Endothelial cell of umbilical vein (primary cell): ENCODE data around the gene CBLB. TPM values are rescaled to one million over a fixed set of nuclear protein-coding genes. Genes with fewer than 3 reads are reported as not detected.

ENCODE experiments used
- BruUV-seq: library from RNA; stranded (reverse); fragments of 400-500 nt; replicated peaks from 2 replicates; lab custom pipeline; 2021; lab: Mats Ljungman, UMichigan
- CTCF ChIA-PET: fragments of 300-600, 350-600 bp; sonication (Branson Sonifier 250); formaldehyde crosslinking; loops from one replicate; lab custom pipeline; 2021; ENCODE audit warnings: antibody characterized with exemption, inconsistent platforms; lab: Charles Lee
- POLR2A ChIA-PET: fragments of 300-600, 350-600 bp; sonication (Branson Sonifier 250); formaldehyde crosslinking; loops from one replicate; lab custom pipeline; 2021; ENCODE audit warnings: antibody characterized with exemption, inconsistent platforms; lab: Charles Lee
- DNase-seq: peaks from one replicate; pipeline ENCODE4 v3.0.0-alpha.2; 2011; ENCODE audit warnings: low read depth, low spot score
- FAIRE-seq: peaks from 2 replicates; lab custom pipeline; 2011; peaks lifted over from hg19 to GRCh38; lab: Jason Lieb, UNC
- H2AFZ ChIP-seq: 2 replicates; pipeline ENCODE4 v1.6.0; 2012; ENCODE audit warnings: low read depth, low read length, control low read depth, inconsistent platforms
- H3K27ac ChIP-seq: 2 replicates; pipeline ENCODE4 v1.5.1; 2011; ENCODE audit warnings: low read depth, mild to moderate bottlenecking, control low read depth, low read length, moderate library complexity; ENCODE audit not compliant: insufficient read depth
- H3K27me3 ChIP-seq, 2 experiments: 2 replicates each; pipeline versions ENCODE4 v1.6.0 to v1.6.1; 2011; ENCODE audit warnings: low read length in 2 of 2, mixed read lengths in 1 of 2; ENCODE audit not compliant: control insufficient read depth in 2 of 2, insufficient read depth in 2 of 2
- H3K36me3 ChIP-seq, 2 experiments: 2 replicates in 1 of 2; 3 replicates in 1 of 2; pipeline ENCODE4 v1.5.1; 2011; ENCODE audit warnings: low read length in 2 of 2, mild to moderate bottlenecking in 1 of 2, moderate library complexity in 1 of 2; ENCODE audit not compliant: control insufficient read depth in 2 of 2, insufficient read depth in 2 of 2; ENCODE audit errors: extremely low read depth in 1 of 2
- H3K4me1 ChIP-seq: 3 replicates; pipeline ENCODE4 v1.5.1; 2011; ENCODE audit warnings: mild to moderate bottlenecking, low read length; ENCODE audit not compliant: control insufficient read depth, insufficient read depth; ENCODE audit errors: extremely low read depth
- H3K4me2 ChIP-seq: 2 replicates; pipeline ENCODE4 v1.6.1; 2011; ENCODE audit warnings: low read length, control low read depth, mixed read lengths; ENCODE audit not compliant: insufficient read depth
- H3K4me3 ChIP-seq, 3 experiments: fragments of 200-600 bp in 1 of 3; sonication (generic), shearing (Covaris generic) in 1 of 3; replicated peaks in 1 of 3; 2 replicates each; pipeline ENCODE4 v1.5.1; 2011 to 2016; ENCODE audit warnings: control low read depth in 3 of 3, low read length in 3 of 3, mild to moderate bottlenecking in 2 of 3, inconsistent platforms in 1 of 3, low read depth in 1 of 3, moderate library complexity in 1 of 3; ENCODE audit not compliant: insufficient read depth in 1 of 3
- H3K79me2 ChIP-seq: 2 replicates; pipeline ENCODE4 v1.6.0; 2012; ENCODE audit warnings: low read length, inconsistent platforms; ENCODE audit not compliant: control insufficient read depth, insufficient read depth
- H3K9ac ChIP-seq: replicated peaks from 2 replicates; pipeline ENCODE3; 2011; ENCODE audit warnings: low read length, control low read depth; ENCODE audit not compliant: insufficient read depth; ENCODE audit errors: extremely low read depth
- H3K9me1 ChIP-seq: replicated peaks from 3 replicates; pipeline ENCODE4 v1.6.0; 2011; ENCODE audit warnings: mild to moderate bottlenecking, low read length; ENCODE audit not compliant: control insufficient read depth, insufficient read depth; ENCODE audit errors: extremely low read depth
- H3K9me3 ChIP-seq: replicated peaks from 2 replicates; pipeline ENCODE4 v1.5.1; 2012; ENCODE audit warnings: low read length, inconsistent platforms; ENCODE audit not compliant: control insufficient read depth, insufficient read depth
- H4K20me1 ChIP-seq: replicated peaks from 2 replicates; pipeline ENCODE3; 2011; ENCODE audit warnings: mild to moderate bottlenecking, low read length; ENCODE audit not compliant: control insufficient read depth, insufficient read depth; ENCODE audit errors: extremely low read depth
- CTCF ChIP-seq, 2 donors: IDR thresholded peaks; 1 replicate in 1 of 2; 2 replicates in 1 of 2; pipeline ENCODE4 v1.5.1; 2011; ENCODE audit warnings: low read length in 2 of 2, mild to moderate bottlenecking in 2 of 2, moderate library complexity in 2 of 2, control low read depth in 1 of 2, inconsistent platforms in 1 of 2, low read depth in 1 of 2; ENCODE audit not compliant: insufficient read depth in 1 of 2; ENCODE audit errors: extremely low read depth in 1 of 2
- EZH2 ChIP-seq: IDR thresholded peaks from 2 replicates; pipeline ENCODE4 v1.6.1; 2012; ENCODE audit warnings: borderline replicate concordance, low read depth, mild to moderate bottlenecking, moderate library complexity, low read length, inconsistent platforms; ENCODE audit not compliant: severe bottlenecking
- FOS ChIP-seq: IDR thresholded peaks from 2 replicates; pipeline ENCODE4 v1.6.1; 2011; ENCODE audit warnings: mild to moderate bottlenecking, low read length, moderate library complexity, borderline replicate concordance; ENCODE audit not compliant: insufficient read depth
- GATA2 ChIP-seq: IDR thresholded peaks from 2 replicates; pipeline ENCODE4 v1.7.0; 2011; ENCODE audit warnings: low read depth, mild to moderate bottlenecking, moderate library complexity, mixed read lengths, low read length; ENCODE audit not compliant: insufficient read length, insufficient read depth
- JUN ChIP-seq: IDR thresholded peaks from 2 replicates; pipeline ENCODE4 v1.6.1; 2011; ENCODE audit warnings: borderline replicate concordance, low read depth; ENCODE audit not compliant: insufficient read length, insufficient read depth
- MYC ChIP-seq: IDR thresholded peaks from one replicate; pipeline ENCODE4 v1.6.1; 2011; ENCODE audit warnings: mild to moderate bottlenecking, low read depth, low read length
- POLR2A ChIP-seq: IDR thresholded peaks from 2 replicates; pipeline ENCODE4 v1.6.1; 2012; ENCODE audit warnings: low read depth, mild to moderate bottlenecking, control low read depth, low read length
- POLR2AphosphoS5 ChIP-seq: IDR thresholded peaks from 2 replicates; pipeline ENCODE4 v1.6.1; 2012; ENCODE audit warnings: low read depth, mild to moderate bottlenecking, control low read depth, low read length, moderate library complexity; ENCODE audit not compliant: insufficient read depth
- dilution Hi-C: fragments of 300-500 bp; cut with MboI; formaldehyde crosslinking; loops from one replicate; pipeline ENCODE4 v1.15.0; 2019; ENCODE audit warnings: low sequenced_read_pairs; ENCODE audit not compliant: extremely low pct_ligation_motif_present
- intact Hi-C: fragments of 100-400 bp; cut with micrococcal nuclease; formaldehyde crosslinking; loops from one replicate; pipeline ENCODE4 v1.10.0; 2022
- polyA plus RNA-seq, 4 experiments: library from polyadenylated mRNA; depleted of rRNA in 3 of 4; stranded (reverse) in 3 of 4; unstranded in 1 of 4; fragments of >200 nt; gene quantifications; 2 replicates each; pipeline versions ENCODE4 v1.2.1 to v1.2.3, GENCODE V29; 2011 to 2012; ENCODE audit warnings: missing spikeins in 1 of 4
- total RNA-seq: library from RNA; stranded (reverse); gene quantifications from 2 replicates; pipeline ENCODE4 v1.2.3, GENCODE V29; 2021
- TF ChIP-seq, protein P1 (sequence below): IDR thresholded peaks from 2 replicates; pipeline ENCODE4 v1.6.1; 2011; ENCODE audit not compliant: insufficient read depth, insufficient read length

The CBLB gene
- total and polyA plus RNA-seq, 2 donors (not counting 3 experiments of a cell fraction or from before 2014, with no cell fraction given): 17.8 to 39.6 TPM

DNA sequence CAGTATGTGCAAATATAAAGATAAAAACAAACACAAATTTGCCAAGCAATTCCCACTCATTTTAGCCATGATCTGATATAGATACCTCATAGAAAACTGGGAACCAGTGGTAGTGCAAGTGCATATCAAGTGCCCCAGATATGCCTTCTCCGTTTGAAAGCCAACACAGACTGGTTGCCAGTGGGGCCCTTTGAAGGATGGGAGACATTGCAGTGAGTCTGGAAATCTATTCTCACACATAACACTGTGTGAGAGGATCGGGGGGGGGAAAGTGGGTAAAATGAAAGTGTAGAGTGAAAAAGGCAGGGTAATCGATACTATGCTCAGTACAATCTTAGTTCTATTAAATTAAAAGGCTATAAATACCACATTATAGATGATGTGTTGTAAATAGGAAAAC is 83.0 kb downstream of the CBLB start:
- H3K9ac ChIP-seq: no peak overlapping the region
- no peaks in the 10 kb centered on the region for H3K36me3 ChIP-seq
- no peaks in the 10 kb centered on the region for H3K27me3 ChIP-seq
- H3K79me2 ChIP-seq: peaks cover 3% of the 10 kb centered on the region
- no peaks in the 10 kb centered on the region for H3K4me1 ChIP-seq
- no peaks in the 10 kb centered on the region for H3K9me3 ChIP-seq
- POLR2A ChIA-PET: no interaction called here
- no peak for TF ChIP-seq CTCF (IDR thresholded peaks at IDR 0.05; ENCODE audit: extremely low read depth in 1 of 2, insufficient read depth in 1 of 2, low read depth in 1 of 2, low read length in 2 of 2)
- TF ChIP-seq POLR2AphosphoS5: no peak
- no peak overlapping the region for H2AFZ ChIP-seq
- H4K20me1 ChIP-seq: no peaks in the 10 kb centered on the region
- no peak overlapping the region for H3K27ac ChIP-seq
- intact Hi-C loops (no loop called here), dilution Hi-C loops (no loop called here)
- no peak for FAIRE-seq
- H3K9me1 ChIP-seq: no peaks in the 10 kb centered on the region
- CTCF ChIA-PET: no interaction called here
- DNase-seq: no peak
- no TSS peak for BruUV-seq
- no peak overlapping the region for H3K4me3 ChIP-seq
- H3K4me2 ChIP-seq: no peak overlapping the region

GRCh38 chr3:105783631-105784030 is 85.2 kb downstream of the CBLB start:
- H3K9me3 ChIP-seq: no peaks in the 10 kb centered on the region
- dilution Hi-C loops: no loop called here
- H3K4me1 ChIP-seq: no peaks in the 10 kb centered on the region
- no peak overlapping the region for H2AFZ ChIP-seq
- no peaks in the 10 kb centered on the region for H3K27me3 ChIP-seq
- no peaks in the 10 kb centered on the region for H3K79me2 ChIP-seq
- intact Hi-C loops: no loop called here
- BruUV-seq: no TSS peak
- H3K27ac ChIP-seq: no peak overlapping the region
- H3K36me3 ChIP-seq: no peaks in the 10 kb centered on the region
- H3K9me1 ChIP-seq: no peaks in the 10 kb centered on the region
- DNase-seq (no peak), FAIRE-seq (no peak)
- H4K20me1 ChIP-seq: no peaks in the 10 kb centered on the region
- TF ChIP-seq GATA2 (no peak), JUN (no peak), POLR2A (no peak), MYC (no peak), POLR2AphosphoS5 (no peak), FOS (no peak), EZH2 (no peak), CTCF (IDR thresholded peaks at IDR 0.05; ENCODE audit: extremely low read depth in 1 of 2, insufficient read depth in 1 of 2, low read depth in 1 of 2, low read length in 2 of 2) (no peak)
- TF ChIP-seq, protein P1, sequence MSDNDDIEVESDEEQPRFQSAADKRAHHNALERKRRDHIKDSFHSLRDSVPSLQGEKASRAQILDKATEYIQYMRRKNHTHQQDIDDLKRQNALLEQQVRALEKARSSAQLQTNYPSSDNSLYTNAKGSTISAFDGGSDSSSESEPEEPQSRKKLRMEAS: no peak
- no peak overlapping the region for H3K4me2 ChIP-seq
- POLR2A ChIA-PET: no interaction called here
- CTCF ChIA-PET: no interaction called here
- no peak overlapping the region for H3K9ac ChIP-seq
- no peak overlapping the region for H3K4me3 ChIP-seq
